Measurements from ENCODE around the gene CPEB3. TPM values are rescaled to one million over a fixed set of nuclear protein-coding genes. Genes with fewer than 3 reads are reported as not detected.

CPEB3 gene
- total RNA-seq, 1 experiment from 2014 or later = 0.53 TPM

- Histone ChIP-seq H3K36me3 (peaks cover 58% of the 10 kb centered on the region), H3K27me3 (no peaks in the 10 kb centered on the region)
- DNase-seq = no peak
Observed at GRCh38 chr10:92003258-92003657, 287.6 kb downstream of the CPEB3 start.

GRCh38 chr10:92001995-92002394 is 288.9 kb downstream of the CPEB3 start:
- Histone ChIP-seq H3K27me3 (no peaks in the 10 kb centered on the region), H3K4me3 (no peak overlapping the region), H3K36me3 (peaks cover 64% of the 10 kb centered on the region), H3K9me3 (peaks cover 6% of the 10 kb centered on the region; the same call in 1 of the 2 replicates)
- no peak for DNase-seq

More at GRCh38 chr10:92003258-92003657, 287.6 kb downstream of the CPEB3 start:
- Histone ChIP-seq H3K9me3 (peaks cover 6% of the 10 kb centered on the region; the same call in 1 of the 2 replicates), H3K4me3 (no peak overlapping the region)

GRCh38 chr10:92001581-92001980 is 289.3 kb downstream of the CPEB3 start:
- H3K4me3 ChIP-seq = no peak overlapping the region
- no peak for DNase-seq
- H3K27me3 ChIP-seq = no peaks in the 10 kb centered on the region
- H3K9me3 ChIP-seq = peaks cover 6% of the 10 kb centered on the region; the same call in 1 of the 2 replicates
- peaks cover 63% of the 10 kb centered on the region for H3K36me3 ChIP-seq

Other genes with a start within 250 kb of the CPEB3 start
- gene MARCHF5, start 89 bp upstream of the CPEB3 start, total RNA-seq (2014; rRNA removed; shearing (Covaris generic); ENCODE audit: low replicate concordance) = 20.1 and 44.0 TPM in 2 replicates